Loucy (cell line): ENCODE data around the gene TMEM37.

Source experiments
- H2AFZ ChIP-seq: fragments of 200-600 bp; sonication (generic); 2 replicates; pipeline ENCODE4 v1.6.0; 2016; ENCODE audit warnings: antibody characterized with exemption, mild to moderate bottlenecking, low read length, moderate library complexity
- H3F3A ChIP-seq: fragments of 200-600 bp; 2 replicates; pipeline ENCODE4 v1.6.0; 2016; ENCODE audit warnings: antibody characterized with exemption, low read depth, mild to moderate bottlenecking
- H3K27me3 ChIP-seq: fragments of 200-600 bp; sonication (generic); 2 replicates; pipeline ENCODE4 v1.6.1; 2014; ENCODE audit warnings: low read length, mild to moderate bottlenecking; ENCODE audit not compliant: insufficient read depth, poor library complexity, severe bottlenecking
- H3K36me3 ChIP-seq: fragments of 200-600 bp; sonication (generic); 2 replicates; pipeline ENCODE4 v1.6.1; 2016; ENCODE audit warnings: low read length; ENCODE audit not compliant: insufficient read depth
- H3K4me1 ChIP-seq: fragments of 200-600 bp; sonication (generic); 2 replicates; pipeline ENCODE4 v1.5.1; 2014; ENCODE audit warnings: low read length, mild to moderate bottlenecking; ENCODE audit not compliant: insufficient read depth, poor library complexity, severe bottlenecking
- H3K4me2 ChIP-seq: fragments of 200-600 bp; sonication (generic); 2 replicates; pipeline ENCODE4 v1.6.0; 2014; ENCODE audit warnings: antibody characterized with exemption, low read length, low read depth, mild to moderate bottlenecking; ENCODE audit not compliant: poor library complexity, severe bottlenecking
- H3K4me3 ChIP-seq: fragments of 200-600 bp; sonication (generic); 2 replicates; pipeline ENCODE4 v1.5.1; 2014; ENCODE audit warnings: low read length, mild to moderate bottlenecking, mixed read lengths; ENCODE audit not compliant: poor library complexity, severe bottlenecking
- H3K79me2 ChIP-seq: fragments of 200-600 bp; sonication (generic); 2 replicates; pipeline ENCODE4 v1.6.1; 2014; ENCODE audit warnings: low read length; ENCODE audit not compliant: insufficient read depth
- H3K9ac ChIP-seq: fragments of 200-600 bp; sonication (generic); 2 replicates; pipeline ENCODE4 v1.6.0; 2014; ENCODE audit warnings: mild to moderate bottlenecking, low read depth, low read length, moderate library complexity; ENCODE audit not compliant: poor library complexity, severe bottlenecking
- H3K9me2 ChIP-seq: fragments of 200-600 bp; sonication (generic); replicated peaks from 2 replicates; pipeline ENCODE4 v1.6.1; 2016; ENCODE audit warnings: low read depth, low read length, mixed read lengths
- H3K9me3 ChIP-seq: fragments of 200-600 bp; sonication (generic); 2 replicates; pipeline ENCODE4 v1.6.1; 2014; ENCODE audit warnings: mild to moderate bottlenecking, antibody characterized with exemption, low read length, low read depth; ENCODE audit not compliant: insufficient read depth
- H4K20me1 ChIP-seq: fragments of 200-600 bp; sonication (generic); 2 replicates; pipeline ENCODE4 v1.6.0; 2014; ENCODE audit warnings: antibody characterized with exemption, low read length, mild to moderate bottlenecking; ENCODE audit not compliant: insufficient read depth, poor library complexity, severe bottlenecking
- EZH2phosphoT487 ChIP-seq: fragments of 200-600 bp; IDR thresholded peaks from 2 replicates; pipeline ENCODE4 v1.6.1; 2018; ENCODE audit warnings: antibody characterized with exemption, mild to moderate bottlenecking, moderate library complexity, borderline replicate concordance
- TF ChIP-seq, protein P1 (sequence below): fragments of 200-600 bp; sonication (generic); conservative IDR thresholded peaks from 2 replicates; pipeline ENCODE4 v1.5.1; 2014; ENCODE audit warnings: mild to moderate bottlenecking, antibody characterized with exemption, low read length

Gene TMEM37

DNA sequence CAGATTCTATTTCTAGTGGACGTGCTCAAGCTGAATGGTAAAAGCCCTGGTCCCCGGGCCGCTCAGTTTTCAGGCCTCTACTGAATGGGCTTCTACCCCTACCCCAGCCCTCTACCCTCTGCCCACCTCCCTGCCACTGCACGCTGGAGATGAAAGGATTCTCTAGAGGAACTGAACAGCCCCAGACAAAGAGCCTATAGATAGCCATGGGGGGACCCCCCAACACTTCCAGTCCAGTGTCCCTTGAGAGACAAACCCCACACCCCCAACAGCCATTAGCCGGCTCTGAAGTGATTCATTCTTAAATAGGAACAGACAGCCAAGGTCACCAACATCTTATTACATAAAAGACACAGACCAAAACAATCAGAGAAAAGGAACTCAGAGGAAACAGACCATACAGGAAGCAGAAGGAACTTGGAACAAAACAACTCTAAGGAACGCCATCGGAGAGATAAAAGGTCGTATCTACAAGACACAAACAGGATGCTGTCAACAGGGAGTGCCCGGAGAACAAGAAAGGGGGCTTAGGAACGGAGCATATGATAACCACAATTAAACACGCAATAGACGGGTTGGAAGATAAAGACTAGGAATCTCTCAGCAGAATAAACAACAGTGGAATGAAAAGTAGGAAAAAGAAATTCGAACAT is 23.5 kb downstream of the TMEM37 start:
- Histone ChIP-seq H3K79me2 (no peaks in the 10 kb centered on the region), H3K9me3 (no peaks in the 10 kb centered on the region), H3K4me3 (no peak overlapping the region), H3K9ac (no peak overlapping the region), H2AFZ (no peak overlapping the region), H3K27me3 (no peaks in the 10 kb centered on the region), H3K4me2 (no peak overlapping the region), H3K9me2 (no peaks in the 10 kb centered on the region), H3K4me1 (no peaks in the 10 kb centered on the region), H4K20me1 (no peaks in the 10 kb centered on the region), H3K36me3 (no peaks in the 10 kb centered on the region), H3F3A (no peaks in the 10 kb centered on the region)
- TF ChIP-seq, protein P1, sequence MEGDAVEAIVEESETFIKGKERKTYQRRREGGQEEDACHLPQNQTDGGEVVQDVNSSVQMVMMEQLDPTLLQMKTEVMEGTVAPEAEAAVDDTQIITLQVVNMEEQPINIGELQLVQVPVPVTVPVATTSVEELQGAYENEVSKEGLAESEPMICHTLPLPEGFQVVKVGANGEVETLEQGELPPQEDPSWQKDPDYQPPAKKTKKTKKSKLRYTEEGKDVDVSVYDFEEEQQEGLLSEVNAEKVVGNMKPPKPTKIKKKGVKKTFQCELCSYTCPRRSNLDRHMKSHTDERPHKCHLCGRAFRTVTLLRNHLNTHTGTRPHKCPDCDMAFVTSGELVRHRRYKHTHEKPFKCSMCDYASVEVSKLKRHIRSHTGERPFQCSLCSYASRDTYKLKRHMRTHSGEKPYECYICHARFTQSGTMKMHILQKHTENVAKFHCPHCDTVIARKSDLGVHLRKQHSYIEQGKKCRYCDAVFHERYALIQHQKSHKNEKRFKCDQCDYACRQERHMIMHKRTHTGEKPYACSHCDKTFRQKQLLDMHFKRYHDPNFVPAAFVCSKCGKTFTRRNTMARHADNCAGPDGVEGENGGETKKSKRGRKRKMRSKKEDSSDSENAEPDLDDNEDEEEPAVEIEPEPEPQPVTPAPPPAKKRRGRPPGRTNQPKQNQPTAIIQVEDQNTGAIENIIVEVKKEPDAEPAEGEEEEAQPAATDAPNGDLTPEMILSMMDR = no peak
- TF ChIP-seq EZH2phosphoT487 = no peak

DNA sequence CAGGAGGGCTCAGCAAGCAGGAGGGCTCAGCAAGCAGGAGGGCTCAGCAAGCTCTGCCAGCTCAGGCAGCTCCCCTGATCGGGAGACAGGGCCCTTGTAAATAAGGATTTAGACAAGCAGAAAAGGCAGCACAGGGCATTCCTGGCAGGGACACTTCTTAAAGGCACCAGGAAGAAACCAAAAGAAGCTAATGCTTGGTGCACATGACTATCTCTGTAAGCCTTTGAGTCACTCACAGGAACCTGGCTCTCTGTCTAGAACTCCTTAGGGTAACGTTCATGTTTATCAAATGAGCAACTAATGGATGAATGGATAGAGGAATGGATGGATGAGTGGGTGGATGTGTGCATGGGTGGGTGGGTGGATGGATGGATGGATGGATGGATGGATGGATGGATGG is 28.4 kb downstream of the TMEM37 start:
- no peaks in the 10 kb centered on the region for H3F3A ChIP-seq
- no peaks in the 10 kb centered on the region for H3K27me3 ChIP-seq
- no peak overlapping the region for H3K4me3 ChIP-seq
- no peaks in the 10 kb centered on the region for H3K9me2 ChIP-seq
- H3K4me1 ChIP-seq = peaks cover 13% of the 10 kb centered on the region
- no peaks in the 10 kb centered on the region for H3K9me3 ChIP-seq
- no peak overlapping the region for H3K9ac ChIP-seq
- no peaks in the 10 kb centered on the region for H3K36me3 ChIP-seq
- TF ChIP-seq, protein P1 = no peak
- no peak for TF ChIP-seq EZH2phosphoT487
- H2AFZ ChIP-seq = no peak overlapping the region
- H3K79me2 ChIP-seq = no peaks in the 10 kb centered on the region
- no peak overlapping the region for H3K4me2 ChIP-seq
- no peaks in the 10 kb centered on the region for H4K20me1 ChIP-seq

DNA sequence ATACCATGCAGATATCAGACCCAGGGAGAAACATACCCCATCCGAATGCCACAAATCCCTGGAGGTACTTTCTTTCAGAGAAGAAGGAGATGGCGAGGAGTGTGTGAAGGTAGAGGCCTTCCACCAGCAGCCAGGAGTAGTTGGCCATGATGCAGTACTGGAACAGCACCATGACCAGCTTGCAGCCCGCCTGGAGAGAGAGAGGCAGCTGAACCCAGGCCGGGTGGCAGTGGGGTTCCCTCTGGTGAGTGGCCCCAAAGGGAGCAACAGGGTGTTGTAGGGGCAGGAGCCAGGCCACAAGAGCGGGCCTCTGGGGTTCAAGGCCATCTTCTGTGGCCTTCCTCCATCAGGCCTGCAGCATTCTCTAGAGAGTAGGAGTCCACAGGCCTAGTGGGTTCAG is 30.2 kb downstream of the TMEM37 start:
- H3K27me3 ChIP-seq = no peaks in the 10 kb centered on the region
- no peaks in the 10 kb centered on the region for H3K9me3 ChIP-seq
- no peak overlapping the region for H3K4me3 ChIP-seq
- H3K4me1 ChIP-seq = peaks cover 13% of the 10 kb centered on the region
- H3K4me2 ChIP-seq = no peak overlapping the region
- no peaks in the 10 kb centered on the region for H3K79me2 ChIP-seq
- H3K9me2 ChIP-seq = no peaks in the 10 kb centered on the region
- H4K20me1 ChIP-seq = no peaks in the 10 kb centered on the region
- no peak for TF ChIP-seq EZH2phosphoT487
- TF ChIP-seq, protein P1 = no peak
- H3K36me3 ChIP-seq = no peaks in the 10 kb centered on the region
- H3K9ac ChIP-seq = no peak overlapping the region
- H3F3A ChIP-seq = no peaks in the 10 kb centered on the region
- no peak overlapping the region for H2AFZ ChIP-seq
